HepG2 (cell line): ENCODE measurements around the gene PBX4.

ENCODE experiments used
- BCL6 ChIP-seq: IDR thresholded peaks from 2 replicates; pipeline ENCODE4 v1.6.1; 2016; ENCODE audit warnings: missing genetic modification reagents, missing compliant biosample characterization
- CREB1 ChIP-seq, 2 experiments: fragments of 450-650 bp in 1 of 2; IDR thresholded peaks; 2 replicates each; pipeline ENCODE4 v1.6.1; 2016 to 2017; ENCODE audit warnings: control low read depth in 1 of 2, mild to moderate bottlenecking in 1 of 2, missing compliant biosample characterization in 1 of 2, missing genetic modification characterization in 1 of 2
- POLR2AphosphoS5 ChIP-seq: IDR thresholded peaks from 2 replicates; pipeline ENCODE4 v1.6.1; 2012; ENCODE audit warnings: low read depth, low read length
- PPARG ChIP-seq: conservative IDR thresholded peaks from 2 replicates; pipeline ENCODE4 v1.6.1; 2016; ENCODE audit warnings: missing biosample characterization, missing genetic modification reagents
- RELA ChIP-seq: sonication (generic); formaldehyde crosslinking; IDR thresholded peaks from 2 replicates; pipeline ENCODE4 v1.4.0; 2020; ENCODE audit warnings: missing genetic modification reagents
- TRIM24 ChIP-seq: sonication (generic); formaldehyde crosslinking; IDR thresholded peaks from 2 replicates; pipeline ENCODE4 v1.8.0; 2022; ENCODE audit warnings: mild to moderate bottlenecking, missing genetic modification reagents
- ZNF343 ChIP-seq: sonication (generic); formaldehyde crosslinking; IDR thresholded peaks from 2 replicates; pipeline ENCODE4 v1.4.0; 2020; ENCODE audit warnings: mild to moderate bottlenecking, missing genetic modification reagents
- ZNF777 ChIP-seq: sonication (generic); formaldehyde crosslinking; IDR thresholded peaks from 2 replicates; pipeline ENCODE4 v1.4.0; 2020; ENCODE audit warnings: missing genetic modification reagents
- TF ChIP-seq, protein P1 (sequence below): sonication (generic); formaldehyde crosslinking; IDR thresholded peaks from 2 replicates; pipeline ENCODE4 v1.5.0; 2020; ENCODE audit warnings: mild to moderate bottlenecking, missing genetic modification reagents, moderate library complexity
- TF ChIP-seq, protein P2 (sequence below): sonication (generic); formaldehyde crosslinking; IDR thresholded peaks from 2 replicates; pipeline ENCODE4 v1.4.0; 2020; ENCODE audit warnings: missing genetic modification reagents
- TF ChIP-seq, protein P3 (sequence below): IDR thresholded peaks from 2 replicates; pipeline ENCODE4 v1.6.1; 2018; ENCODE audit warnings: missing genetic modification reagents
- TF ChIP-seq, protein P4 (sequence below): sonication (generic); formaldehyde crosslinking; IDR thresholded peaks from 2 replicates; pipeline ENCODE4 v1.5.1; 2020; ENCODE audit warnings: mild to moderate bottlenecking, missing genetic modification reagents
- TF ChIP-seq, protein P5 (sequence below): IDR thresholded peaks from 2 replicates; pipeline ENCODE4 v1.6.1; 2012; ENCODE audit warnings: inconsistent platforms

DNA sequence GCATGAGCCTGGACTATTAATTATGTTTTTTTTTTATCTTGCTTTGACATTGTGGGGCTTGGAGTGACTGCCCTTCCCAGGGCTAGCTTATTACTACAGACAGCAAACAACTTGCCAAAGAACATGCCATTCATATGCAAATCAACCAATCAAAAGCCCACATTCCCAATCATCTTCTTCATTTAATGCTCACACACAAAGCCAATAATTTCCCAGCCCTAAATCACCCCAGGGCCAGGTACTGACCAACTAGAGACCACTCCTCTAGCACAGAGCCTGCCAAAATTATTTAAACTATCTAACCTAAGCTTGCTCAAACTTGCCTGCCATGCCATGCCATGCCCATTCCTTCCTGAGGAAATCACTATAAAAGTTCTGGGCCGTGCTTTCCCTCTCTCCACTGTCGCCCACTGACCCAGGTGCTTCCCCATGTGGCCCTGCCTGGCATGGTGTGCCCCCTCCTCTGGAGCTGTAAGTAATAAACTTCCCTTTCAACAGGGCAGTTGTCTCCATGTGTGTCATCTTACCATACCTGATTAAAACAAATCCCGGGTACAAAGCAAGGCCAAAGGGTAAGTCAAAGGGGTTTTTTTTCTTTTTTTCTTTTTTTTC is 15.7 kb downstream of the PBX4 start:
- no peak for TF ChIP-seq CREB1 (IDR thresholded peaks at IDR 0.05)
- TF ChIP-seq CREB1 (CRISPR knock-in tag; IDR thresholded peaks at IDR 0.05), result no peak
- TF ChIP-seq PPARG, result no peak
- no peak for TF ChIP-seq ZNF343 (CRISPR knock-in tag)
- no peak for TF ChIP-seq POLR2AphosphoS5
- TF ChIP-seq, protein P1, sequence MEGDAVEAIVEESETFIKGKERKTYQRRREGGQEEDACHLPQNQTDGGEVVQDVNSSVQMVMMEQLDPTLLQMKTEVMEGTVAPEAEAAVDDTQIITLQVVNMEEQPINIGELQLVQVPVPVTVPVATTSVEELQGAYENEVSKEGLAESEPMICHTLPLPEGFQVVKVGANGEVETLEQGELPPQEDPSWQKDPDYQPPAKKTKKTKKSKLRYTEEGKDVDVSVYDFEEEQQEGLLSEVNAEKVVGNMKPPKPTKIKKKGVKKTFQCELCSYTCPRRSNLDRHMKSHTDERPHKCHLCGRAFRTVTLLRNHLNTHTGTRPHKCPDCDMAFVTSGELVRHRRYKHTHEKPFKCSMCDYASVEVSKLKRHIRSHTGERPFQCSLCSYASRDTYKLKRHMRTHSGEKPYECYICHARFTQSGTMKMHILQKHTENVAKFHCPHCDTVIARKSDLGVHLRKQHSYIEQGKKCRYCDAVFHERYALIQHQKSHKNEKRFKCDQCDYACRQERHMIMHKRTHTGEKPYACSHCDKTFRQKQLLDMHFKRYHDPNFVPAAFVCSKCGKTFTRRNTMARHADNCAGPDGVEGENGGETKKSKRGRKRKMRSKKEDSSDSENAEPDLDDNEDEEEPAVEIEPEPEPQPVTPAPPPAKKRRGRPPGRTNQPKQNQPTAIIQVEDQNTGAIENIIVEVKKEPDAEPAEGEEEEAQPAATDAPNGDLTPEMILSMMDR, result no peak
- no peak for TF ChIP-seq BCL6 (CRISPR knock-in tag)
- TF ChIP-seq, protein P2, sequence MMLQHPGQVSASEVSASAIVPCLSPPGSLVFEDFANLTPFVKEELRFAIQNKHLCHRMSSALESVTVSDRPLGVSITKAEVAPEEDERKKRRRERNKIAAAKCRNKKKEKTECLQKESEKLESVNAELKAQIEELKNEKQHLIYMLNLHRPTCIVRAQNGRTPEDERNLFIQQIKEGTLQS (CRISPR knock-in tag), result no peak
- no peak for TF ChIP-seq ZNF777 (CRISPR knock-in tag)
- TF ChIP-seq, protein P3, sequence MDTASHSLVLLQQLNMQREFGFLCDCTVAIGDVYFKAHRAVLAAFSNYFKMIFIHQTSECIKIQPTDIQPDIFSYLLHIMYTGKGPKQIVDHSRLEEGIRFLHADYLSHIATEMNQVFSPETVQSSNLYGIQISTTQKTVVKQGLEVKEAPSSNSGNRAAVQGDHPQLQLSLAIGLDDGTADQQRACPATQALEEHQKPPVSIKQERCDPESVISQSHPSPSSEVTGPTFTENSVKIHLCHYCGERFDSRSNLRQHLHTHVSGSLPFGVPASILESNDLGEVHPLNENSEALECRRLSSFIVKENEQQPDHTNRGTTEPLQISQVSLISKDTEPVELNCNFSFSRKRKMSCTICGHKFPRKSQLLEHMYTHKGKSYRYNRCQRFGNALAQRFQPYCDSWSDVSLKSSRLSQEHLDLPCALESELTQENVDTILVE (CRISPR knock-in tag), result no peak
- TF ChIP-seq, protein P4, sequence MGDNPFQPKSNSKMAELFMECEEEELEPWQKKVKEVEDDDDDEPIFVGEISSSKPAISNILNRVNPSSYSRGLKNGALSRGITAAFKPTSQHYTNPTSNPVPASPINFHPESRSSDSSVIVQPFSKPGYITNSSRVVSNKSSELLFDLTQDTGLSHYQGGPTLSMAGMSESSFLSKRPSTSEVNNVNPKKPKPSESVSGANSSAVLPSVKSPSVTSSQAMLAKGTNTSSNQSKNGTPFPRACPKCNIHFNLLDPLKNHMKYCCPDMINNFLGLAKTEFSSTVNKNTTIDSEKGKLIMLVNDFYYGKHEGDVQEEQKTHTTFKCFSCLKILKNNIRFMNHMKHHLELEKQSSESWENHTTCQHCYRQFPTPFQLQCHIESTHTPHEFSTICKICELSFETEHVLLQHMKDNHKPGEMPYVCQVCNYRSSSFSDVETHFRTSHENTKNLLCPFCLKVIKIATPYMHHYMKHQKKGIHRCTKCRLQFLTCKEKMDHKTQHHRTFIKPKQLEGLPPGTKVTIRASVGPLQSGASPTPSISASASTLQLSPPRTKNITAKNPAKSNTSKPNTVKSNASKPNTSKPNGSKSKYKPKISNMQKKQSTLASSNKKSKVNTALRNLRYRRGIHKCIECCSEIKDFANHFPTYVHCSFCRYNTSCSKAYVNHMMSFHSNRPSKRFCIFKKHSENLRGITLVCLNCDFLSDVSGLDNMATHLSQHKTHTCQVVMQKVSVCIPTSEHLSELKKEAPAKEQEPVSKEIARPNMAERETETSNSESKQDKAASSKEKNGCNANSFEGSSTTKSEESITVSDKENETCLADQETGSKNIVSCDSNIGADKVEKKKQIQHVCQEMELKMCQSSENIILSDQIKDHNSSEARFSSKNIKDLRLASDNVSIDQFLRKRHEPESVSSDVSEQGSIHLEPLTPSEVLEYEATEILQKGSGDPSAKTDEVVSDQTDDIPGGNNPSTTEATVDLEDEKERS (CRISPR knock-in tag), result no peak
- TF ChIP-seq TRIM24 (CRISPR knock-in tag), result no peak
- TF ChIP-seq, protein P5, sequence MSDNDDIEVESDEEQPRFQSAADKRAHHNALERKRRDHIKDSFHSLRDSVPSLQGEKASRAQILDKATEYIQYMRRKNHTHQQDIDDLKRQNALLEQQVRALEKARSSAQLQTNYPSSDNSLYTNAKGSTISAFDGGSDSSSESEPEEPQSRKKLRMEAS, result no peak
- TF ChIP-seq RELA (CRISPR knock-in tag), result no peak
